Measurements from ENCODE around the gene AKAP13.
"Not testable (repeated sequence)": the region's sequence is repeated elsewhere in the genome, so short reads cannot be mapped to it uniquely, and the experiment has no call there.

The AKAP13 gene

DNA sequence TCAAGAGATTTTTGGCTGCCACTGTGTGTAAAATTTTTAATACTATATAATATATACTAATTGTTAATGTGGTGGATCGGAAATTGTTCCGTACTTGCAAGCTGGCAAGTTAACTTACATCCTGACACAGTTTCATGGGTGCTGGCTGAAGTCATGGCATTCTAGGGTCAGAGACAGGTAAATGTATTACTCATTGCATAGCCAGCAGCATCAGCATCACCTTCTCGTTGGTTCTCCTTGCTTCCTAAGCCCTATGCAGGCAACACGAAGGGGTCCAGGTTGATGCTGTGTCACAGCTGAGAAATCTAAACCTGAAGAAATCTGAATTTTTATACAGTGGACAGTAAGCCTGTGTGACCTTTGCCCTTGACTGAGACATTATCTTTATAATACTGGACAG lies 251.6 kb downstream of the AKAP13 start:
- DNase-seq, result no peak

DNA sequence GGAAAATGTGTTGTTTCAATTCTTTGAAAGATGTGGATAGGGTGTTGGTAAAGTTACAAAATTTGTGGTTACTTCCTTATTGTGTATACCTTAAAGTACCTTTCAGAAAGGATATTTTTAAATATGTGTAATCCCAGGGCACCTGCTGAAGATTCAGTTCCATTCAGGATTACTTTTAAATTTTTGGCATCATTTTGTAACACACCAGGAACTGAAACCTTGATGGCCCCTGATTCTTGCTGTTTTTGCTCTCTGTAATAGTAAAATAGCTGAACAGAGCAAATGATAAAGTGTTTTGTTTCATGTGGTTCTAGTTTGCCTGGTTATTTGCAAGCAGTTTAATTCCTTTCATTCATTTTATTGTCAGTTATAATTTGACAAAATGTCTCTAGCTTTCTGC lies 253.5 kb downstream of the AKAP13 start:
- DNase-seq, result no peak

DNA sequence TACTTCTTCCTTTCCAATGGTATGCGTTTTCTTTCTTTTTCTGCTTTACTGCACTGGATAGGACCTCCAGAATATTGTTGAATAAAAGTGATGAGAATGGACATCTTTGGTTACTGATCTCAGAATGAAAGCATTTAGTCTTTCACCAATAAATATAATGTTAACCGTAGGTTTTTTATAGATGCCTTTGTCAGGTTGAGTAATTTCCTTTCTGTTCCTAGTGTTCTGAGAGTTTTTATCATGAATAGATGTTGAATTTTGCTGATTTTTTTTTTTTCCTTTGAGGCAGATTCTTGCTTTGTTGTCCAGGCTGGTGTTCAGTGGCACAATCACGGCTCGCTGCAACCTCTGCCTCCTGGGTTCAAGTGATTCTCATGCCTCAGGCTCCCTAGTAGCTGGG lies 255.9 kb downstream of the AKAP13 start:
- DNase-seq, result no peak

DNA sequence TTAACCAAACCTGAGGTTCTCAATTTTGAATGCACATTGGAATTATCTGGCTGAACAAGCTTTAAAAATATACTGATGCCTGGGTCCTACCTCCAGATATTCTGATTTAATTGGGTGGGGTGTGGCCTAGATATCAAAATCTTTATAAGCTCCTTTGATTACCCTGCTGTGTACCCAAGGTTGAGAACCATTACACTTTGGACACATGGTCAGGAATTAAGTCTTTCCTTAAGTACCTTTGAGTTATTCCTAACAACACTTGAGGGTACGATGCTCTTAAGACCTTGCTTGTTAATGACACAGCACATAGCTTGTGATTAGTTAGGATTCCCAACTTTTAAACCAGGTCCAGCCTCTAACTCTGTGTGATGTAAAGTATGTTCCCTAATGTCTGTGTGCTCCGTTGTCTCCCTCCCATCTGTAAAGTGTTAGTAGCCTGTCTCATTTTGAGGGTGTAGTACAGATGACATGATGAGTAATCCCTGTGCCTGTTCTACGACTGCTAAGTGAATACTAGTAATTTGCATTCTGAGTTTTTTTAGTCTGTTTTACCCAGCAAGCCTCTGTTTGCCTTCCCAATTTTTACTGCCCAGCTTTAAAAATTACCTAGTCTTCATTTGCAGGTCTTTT lies 259.5 kb downstream of the AKAP13 start:
- no peak for DNase-seq

DNA sequence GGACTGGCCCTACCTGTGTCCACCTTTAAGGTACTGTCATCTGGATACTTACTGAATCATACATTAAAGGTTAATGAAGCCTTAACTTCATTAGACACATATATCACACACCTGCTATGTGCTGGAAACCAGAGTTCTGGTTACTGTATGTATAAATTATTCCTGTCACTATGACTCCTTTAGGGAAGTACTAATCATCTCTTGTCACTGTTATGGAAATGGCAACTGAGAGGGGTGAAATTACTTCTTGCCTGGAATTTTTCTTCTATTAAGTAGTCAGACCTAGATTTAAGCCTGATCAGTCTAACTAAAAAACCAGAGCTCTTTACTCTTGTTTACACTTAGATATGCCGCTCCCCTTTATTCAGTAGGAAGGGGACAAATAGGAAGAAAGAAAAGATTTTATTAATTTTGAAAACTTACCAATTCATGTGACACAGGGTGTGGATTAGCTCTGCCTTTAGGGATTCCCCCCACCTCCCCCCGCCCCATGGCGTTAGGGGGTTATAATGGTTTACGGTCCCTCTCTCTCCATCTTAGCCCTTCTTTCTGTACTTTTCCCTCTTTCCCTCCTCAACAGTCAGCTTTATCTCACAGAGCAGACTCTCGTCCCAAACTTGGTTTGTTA lies 261.8 kb downstream of the AKAP13 start:
- no peak for DNase-seq

DNA sequence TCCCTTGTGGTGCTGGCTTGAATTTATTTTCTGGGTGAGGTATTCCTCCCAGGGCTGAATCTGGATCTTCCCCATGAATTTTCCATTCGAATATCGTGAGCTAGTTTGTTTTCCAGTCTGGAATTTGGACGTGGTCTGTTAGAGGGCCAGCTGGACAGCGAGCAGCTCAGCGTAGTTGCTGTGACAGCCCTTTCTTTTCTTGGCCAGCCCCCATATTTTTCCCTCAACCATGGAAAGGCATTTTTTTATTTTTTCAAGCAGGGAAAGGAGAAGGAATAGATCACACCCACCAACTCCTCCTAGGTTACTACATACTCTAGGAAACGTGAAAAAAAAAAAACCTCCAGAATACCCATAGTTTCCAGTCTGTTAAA lies 262.3 kb downstream of the AKAP13 start:
- DNase-seq, result no peak

DNA sequence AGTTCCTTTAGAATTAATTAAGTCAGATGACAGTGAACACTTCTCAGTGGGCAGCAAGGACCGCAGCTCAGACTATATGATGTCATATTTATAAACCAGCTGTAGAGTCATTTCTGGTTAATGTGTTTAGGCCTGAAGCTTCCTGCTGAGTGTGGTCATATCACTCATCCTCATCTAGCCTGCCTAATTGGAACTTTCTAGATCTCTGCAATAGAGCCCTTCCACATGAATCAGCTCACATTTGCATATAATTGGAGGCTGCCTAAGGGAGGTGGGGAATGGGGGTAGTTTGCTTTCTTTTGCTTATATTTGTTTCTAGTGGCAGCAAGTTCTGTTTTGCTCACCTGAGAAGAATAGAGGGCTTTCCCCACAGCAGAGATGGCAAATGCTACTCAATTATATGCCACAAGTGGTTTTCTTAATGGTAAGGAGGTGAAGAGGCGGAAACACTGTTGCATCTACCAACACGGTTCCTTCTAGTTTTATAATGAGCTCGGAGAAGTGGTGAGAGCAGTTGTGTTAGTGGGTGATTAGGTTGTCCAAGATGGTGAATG lies 266.2 kb downstream of the AKAP13 start:
- no peak for DNase-seq

DNA sequence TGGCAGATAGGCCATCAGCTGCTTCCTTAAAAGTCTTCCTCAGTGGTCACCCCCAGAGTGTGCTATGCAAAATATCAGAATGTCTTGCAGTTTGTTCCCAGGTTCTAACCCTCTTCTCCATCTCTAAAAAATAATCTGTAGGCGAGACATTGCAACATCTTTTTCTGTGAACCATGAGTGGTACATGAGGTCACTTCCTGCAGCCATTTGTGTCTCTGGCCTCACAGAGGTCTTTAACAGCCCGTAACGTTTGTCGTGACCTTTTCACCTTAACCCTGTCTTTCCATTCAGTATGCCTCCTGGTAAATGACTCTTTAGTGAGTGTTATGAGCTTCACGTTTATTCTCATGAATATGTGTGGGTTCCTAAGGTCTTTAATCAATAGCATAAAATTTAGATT lies 269.0 kb downstream of the AKAP13 start:
- DNase-seq, result no peak

DNA sequence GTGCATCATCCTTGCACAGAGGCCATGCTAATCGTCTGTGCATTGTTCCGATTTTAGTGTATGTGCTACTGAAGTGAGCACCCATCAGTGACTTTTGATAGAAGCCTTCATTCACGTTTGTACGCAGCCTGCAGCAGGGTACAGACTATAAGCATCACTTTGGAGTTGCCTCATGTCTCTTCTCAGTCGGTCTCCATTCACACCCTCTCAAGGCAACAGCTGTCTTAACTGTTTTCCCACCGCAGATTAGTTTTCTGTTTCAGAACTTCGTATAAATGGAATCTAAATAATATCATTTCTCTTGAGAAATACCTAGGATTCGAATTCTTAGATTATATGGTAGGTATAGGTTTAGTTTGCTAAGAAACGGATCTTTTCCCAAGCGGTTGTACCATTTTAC lies 271.1 kb downstream of the AKAP13 start:
- no peak for DNase-seq

DNA sequence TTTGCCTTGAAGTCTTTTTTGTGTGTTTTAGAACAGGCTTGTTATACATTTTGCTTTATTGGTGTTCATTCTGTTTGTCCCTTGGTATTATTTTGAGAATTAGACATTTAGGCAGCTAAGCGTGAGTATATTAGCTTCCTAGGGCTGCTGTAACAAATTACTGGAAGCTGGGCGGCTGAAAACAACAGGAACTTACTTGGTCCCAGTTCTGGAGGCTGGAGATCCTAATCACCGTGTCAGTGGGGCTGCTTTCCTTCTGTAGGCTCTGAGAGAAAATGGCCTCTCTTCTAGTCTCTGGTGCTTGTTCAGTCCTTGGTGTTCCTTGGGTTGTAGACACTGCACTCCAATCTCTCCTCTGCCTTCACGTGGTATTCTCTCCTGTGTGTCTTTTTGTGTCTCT lies 272.1 kb downstream of the AKAP13 start:
- DNase-seq, result no peak

DNA sequence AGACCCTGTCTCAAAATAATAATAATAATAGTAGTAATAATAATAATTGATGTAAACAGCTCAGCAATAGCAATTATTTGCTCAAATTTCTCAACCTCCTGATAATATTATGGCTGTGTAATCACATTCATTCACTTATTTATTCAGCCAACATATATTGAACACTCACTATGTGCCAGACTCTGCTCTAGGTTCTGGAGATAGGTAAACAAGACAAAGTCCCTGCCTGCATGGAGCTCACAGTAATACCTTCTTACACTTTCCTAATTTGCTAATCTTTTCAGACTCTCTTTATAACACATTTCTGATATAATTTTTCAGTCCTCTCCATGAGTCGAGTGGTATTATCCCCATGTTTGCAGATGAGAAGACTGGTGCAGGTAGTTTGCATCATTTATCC lies 276.7 kb downstream of the AKAP13 start:
- DNase-seq, result no peak

DNA sequence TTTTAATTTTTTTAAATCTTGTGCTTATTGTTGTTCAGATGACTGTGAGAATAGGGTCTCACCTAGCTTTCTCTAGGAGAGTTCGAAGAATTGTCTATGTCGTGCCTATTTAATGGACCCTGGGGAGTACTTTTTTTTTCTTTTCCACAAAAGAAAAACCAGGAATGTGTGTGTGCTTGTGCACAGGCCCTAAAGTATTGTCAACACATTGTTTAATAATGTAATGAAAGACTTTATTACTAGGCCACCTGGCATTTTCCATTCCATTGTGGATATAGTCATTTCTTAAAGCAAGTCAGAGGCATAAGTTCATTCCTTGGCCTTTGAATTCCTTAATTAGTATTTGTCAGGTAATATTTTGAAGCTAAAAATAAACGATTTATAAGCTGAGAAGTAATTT lies 278.4 kb downstream of the AKAP13 start:
- no peak for DNase-seq

DNA sequence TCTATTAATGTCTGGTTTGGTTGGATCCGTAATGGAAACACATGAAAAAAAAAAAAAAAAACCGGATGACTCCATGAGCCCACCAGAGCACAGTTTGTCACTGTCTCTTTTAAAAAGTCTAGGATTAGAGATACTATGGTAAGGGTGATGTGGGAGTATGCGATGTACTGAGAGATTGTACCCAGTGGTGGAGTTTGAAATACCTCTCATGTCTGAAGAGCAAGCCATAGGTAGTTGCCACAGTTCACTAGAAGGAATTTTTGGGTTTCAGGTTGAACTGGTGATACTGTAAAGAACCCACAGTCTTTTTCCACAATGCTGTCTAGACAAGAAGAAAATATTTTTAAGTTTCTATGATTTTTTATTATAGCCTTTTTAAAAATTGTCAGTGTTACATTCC lies 281.5 kb downstream of the AKAP13 start:
- no peak for DNase-seq

DNA sequence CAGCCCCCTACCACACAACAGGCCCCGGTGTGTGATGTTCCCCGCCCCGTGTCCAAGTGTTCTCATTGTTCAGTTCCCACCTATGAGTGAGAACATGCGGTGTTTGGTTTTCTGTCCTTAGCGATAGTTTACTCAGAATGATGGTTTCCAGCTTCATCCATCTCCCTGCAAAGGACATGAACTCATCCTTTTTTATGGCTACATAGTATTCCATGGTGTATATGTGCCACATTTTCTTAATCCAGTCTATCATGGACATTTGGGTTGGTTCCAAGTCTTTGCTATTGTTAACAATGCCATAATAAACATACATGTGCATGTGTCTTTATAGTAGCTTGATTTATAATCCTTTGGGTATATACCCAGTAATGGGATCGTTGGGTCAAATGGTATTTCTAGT lies 285.3 kb downstream of the AKAP13 start:
- DNase-seq, result not testable (repeated sequence)

DNA sequence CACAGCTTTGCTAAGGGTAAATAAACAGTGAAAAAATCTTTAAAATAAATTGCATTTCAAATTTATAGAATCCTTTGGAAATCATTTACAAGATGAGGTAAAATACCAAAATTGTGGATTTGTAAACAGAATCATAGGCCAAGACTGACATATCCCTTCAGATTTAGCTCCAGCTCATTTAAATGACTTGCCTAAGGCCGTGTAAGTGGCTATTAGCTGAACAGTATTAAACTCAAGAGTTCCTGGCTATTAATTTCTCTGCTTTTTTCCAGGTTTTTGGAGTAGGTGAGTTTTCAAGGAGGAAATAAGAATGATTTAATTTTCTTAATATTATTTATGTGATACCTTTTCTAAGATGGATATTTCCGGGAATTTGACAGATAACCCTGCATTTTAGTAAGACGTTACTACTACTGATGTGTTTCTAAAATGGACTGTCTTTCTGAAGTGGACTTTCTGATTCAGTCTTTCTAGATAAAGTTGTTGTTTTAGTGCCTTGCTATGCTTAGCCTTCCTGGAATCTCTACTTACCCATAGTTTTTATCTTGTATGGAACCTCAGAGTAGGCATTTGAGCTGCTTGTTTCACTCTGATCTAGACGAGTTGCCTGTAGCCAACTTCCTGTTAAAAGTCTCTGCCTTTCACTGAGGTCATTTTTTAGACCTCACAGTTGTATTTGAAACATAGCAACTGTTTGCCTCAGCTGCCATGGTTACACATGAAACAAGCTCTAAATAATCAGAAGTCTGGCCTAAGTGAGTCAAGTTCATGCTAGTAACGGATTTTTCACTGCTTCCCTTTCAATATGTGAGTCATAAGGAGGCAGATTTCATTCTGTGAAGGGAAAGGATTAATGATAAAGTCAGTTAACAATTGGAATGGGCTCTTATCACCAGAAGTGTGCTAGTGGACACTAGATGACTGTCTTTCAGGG lies 287.4 kb downstream of the AKAP13 start:
- DNase-seq, result no peak

DNA sequence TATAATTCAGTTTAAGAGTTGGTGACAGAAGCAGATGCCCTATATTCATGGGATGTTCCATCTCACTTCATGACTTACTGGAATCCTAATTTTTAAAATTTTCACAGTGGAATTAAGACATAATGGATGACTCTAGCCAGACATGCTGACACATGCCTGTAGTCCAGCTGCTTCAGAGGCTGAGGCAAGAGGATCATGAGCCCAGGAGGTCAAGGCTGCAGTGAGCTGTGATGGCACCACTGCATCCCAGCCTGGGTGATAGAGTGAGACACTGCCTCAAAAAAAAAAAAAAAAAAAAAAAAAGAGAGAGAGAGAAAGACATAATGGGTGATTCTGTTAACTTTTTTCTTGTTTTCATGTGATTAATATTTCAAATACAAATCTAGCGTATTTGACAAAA lies 290.8 kb downstream of the AKAP13 start:
- DNase-seq, result no peak

DNA sequence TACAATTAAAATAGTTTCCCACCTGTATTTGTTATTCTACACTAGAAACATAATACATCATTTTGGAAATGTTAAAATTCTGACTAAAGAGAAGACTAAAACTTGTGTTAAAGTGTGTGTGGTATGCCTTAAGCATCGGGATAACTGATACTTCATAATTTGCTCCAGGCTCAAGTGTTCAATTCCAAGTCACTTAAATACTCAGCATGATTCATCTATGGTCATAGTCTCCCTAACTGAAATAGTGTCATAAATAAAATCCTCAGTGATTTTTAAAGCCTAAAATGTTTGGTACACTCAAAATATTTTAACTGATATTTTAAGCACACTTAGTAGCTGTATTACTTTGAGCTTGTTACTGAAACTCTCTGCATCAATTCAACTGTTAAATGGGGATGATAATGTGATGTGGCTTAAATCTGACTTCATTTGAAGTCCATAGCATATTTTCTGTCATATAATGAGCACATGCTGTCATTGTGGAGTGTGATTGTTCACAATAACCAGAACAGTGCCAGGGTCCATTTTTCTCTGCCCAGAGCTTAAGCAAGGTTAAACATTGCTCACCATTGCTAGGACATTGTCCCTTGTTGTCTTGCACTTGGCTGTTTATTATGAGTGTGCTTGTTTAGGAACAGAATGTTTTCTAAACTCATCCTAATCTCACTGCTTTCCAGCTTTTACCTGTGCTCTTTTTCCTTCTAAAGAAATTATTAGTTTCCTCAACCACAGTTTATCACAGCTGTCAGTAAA lies 292.1 kb downstream of the AKAP13 start:
- no peak for DNase-seq

DNA sequence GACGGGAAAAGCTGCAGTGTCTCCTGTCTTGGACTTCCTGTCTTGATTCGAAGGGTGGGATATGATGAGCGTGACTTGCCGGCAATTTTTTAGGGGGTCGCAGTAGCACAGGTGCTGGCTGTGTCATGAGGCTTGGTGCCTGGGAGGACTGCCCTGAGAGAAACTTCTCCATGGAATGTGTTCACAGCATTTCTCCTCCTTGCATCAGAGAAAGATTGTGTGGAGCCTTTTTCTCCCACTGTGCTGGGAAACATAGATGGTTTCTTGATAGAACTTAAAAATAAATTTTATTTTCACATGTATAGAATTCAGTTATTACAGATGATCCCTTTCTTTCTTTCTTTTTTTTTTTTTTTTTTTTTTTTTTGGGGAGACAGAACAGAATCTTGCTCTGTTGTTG lies 292.9 kb downstream of the AKAP13 start:
- DNase-seq, result no peak

DNA sequence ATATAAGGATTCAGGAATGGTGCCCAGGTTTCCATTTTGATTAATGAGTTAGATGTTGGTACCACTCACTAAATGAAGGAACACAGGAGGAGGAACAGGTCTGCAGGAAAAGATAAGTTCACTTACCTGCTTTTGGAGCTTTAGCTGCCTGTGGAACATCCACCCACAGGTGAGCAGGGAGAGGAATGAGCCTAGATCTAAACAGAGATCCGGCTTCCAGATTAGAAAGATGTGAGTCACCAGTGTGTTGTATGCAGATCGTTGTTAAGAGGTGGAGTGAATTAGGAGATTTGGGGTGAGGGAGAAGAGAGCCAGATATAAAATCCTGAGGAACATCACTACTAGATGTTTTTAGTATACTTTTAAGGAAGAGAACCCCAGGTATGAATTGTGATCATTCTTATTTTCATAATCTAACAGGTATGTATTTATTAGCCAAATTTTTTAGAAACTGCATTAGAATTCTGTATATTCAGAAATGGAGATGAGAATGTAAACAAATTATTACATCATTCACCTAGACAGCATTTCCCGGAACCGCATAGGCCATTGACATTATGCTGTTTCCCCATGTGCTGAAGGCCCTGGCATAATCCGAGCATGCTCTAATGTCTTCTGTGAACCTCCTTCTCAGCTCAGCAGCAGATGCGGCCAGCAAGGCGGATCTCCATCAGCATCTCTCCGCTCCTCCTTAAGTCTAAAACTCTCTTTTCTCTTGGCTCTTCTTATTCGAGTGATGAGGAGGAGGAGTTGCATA lies 296.1 kb downstream of the AKAP13 start:
- no peak for DNase-seq

DNA sequence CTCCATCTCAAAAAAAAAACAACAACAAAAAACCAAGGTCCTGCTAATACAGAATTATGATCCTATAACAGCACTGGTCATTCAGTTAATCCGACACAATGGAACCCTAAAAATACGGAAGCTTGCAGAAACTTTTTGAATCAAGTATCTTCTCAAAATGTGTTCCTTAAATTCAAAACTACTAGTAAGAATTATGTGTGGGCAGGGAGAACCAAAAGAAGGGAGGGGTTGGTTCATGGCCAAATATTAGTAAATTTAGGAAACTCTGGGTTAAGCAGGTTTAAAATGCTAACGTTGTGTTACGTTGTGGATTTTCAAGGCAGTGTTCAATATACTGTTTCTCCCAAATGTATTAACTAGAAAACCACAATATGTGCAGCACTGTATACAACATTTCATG lies 298.8 kb downstream of the AKAP13 start:
- no peak for DNase-seq

DNA sequence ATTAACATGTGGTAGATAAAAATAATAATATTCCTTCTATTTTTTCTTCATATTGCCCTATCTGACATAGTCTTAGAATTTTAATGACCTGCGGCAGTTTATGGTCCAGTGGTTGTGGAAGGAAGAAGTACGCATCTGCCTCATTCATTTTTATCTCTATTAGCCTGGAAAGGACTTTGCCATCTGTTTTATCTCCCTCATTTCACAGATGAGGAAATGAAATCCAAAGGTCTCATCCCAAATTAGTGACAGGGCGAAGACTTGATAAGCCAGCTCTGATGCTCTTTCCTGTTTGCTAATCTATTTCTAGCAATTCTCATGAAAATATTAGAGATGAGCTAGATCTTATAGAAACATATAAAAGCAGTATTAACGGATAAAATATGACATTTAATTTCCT lies 301.0 kb downstream of the AKAP13 start:
- DNase-seq, result no peak

DNA sequence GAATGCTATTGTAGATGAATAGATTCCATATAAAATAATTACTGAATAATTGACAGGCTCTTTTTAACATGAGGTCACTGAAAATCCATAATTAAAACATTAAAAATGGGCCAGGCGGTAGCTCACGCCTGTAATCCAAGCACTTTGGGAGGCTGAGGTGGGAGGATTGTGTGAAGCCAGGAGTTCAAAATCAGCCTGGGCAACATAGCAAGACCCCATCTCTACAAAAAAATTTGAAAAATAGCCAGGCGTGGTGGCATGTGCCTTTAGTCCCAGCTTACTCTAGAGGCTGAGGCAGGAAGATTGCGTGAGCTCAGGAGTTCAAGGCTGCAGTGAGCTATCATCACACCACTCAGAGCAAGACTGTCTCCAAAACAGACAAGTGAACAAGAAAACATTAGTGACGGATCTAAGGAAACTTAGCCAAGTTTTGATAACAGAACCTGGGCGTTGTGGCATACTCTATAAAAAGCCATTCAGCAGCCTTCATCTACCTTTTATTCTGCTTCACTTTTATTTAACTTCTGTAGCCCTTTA lies 303.8 kb downstream of the AKAP13 start:
- no peak for DNase-seq
